NCI-H1048 (cell line): ENCODE results near the gene CELSR1.

Source experiments
- DNase-seq: peaks from one replicate; lab custom pipeline; 2025; lab: John Stamatoyannopoulos, UW

Gene CELSR1

DNA sequence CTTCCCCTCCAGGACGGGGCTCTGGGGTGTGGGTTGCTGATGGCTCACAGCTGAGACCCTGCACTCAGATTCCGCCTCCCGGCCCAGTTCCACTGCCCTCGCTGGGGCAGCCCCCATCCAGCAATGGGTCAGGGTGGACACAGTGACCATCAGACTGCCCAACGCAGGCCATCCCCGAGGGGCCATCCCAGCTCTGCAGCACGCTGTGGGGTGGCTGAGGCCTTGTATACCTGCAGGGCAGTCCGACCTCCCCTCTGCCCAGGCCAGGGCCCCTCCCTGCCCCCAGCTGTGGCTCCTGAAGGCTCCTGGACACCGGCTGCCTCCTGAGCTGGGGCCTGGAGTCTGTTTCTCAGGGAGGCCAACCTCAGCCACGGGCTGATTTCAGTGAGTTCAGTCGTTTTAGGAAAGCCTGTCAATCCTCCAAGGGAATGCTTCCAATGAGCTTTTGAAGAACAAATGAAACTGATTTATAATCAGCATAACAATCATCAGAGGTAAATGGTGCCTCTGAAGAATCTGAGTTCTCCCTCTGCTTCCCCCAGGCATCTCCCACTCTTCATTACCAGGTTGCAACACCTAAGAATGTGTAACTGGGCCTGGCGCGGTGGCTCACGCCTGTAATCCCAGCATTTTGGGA, 95.1 kb downstream of the CELSR1 start:
- no peak for DNase-seq

- no peak for DNase-seq
Observed at GRCh38 chr22:46439576-46440465, 97.6 kb downstream of the CELSR1 start.

DNA sequence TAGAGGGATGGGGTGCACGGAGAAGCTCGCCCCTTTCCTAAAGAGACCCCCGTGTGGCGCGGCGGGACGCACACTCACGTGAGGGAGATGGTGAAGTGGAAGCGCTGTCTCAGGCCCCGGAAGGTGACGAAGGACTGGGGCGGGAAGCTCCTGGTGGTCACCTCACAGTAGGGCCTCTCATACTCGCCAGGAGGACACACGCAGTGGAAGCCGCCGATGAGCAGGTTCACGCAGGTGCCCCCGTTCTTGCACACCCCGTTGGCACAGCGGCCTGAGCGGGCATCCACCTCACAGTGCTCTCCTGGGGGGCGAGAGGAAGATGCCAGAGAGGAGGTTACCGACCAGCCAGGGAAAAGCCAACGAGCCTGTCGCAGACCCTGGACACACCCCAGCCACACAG, 98.3 kb downstream of the CELSR1 start:
- DNase-seq = no peak

DNA sequence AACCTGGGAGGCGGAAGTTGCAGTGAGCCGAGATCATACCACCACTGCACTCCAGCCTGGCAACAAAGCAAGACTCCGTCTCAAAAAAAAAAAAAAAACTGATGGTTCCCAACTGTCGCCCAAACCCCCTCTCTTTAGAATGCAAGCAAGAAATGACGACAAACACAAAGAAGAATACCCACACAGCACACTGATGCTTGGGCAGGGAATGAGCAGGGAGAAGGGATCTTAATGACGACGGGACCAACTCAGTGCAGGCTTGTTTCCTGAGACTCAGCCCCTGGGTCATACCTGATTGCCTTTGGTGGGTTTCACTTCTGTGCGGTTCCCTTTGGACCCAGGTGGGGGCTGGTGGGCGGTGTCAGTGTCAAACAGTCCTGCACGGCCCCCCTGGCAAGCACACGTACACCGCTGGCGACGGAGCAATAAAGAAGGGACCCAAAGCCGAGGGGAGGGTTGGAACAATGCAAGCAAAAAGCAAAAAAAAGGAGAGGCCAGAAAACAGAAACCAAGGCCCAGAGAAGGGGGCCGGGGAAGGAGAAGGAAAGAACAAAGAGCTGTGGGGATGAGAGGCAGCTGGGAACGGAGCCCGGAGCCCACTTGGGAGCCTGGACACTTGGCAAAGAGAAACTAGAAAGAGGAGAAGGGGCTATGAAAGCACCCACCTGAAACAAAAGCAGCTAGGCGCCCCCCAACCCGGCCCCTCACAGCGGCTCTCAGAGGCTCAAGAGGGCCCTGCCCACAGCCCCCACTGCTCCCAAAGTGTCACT, 99.6 kb downstream of the CELSR1 start:
- no peak for DNase-seq

DNA sequence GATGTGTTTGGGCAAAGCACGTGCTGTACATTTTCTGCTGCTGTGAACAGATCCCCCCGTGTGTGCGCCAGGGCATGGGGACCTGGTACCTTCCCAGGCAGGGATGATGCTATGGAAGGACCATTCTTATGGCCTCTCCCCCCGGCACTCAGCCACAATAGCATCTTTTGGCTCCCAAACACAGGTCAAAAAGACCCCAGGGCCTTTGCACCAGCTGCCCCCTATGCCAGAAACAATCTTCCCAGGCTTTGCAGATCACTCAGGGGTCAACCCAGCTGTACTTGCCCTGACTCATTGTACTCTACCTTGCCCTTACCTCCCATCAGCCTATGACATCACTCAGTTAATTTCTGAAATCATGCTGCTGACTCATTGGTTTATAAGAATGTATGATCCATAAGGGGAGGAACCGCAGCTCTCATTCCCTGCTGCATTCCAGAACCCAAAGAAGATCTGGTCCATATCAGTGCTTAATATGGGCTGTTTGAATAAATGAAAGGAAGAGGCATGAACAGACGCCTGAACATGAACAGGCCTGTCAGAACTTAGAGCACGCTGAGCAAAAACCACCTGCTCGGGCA, 100.7 kb downstream of the CELSR1 start:
- DNase-seq = no peak

DNA sequence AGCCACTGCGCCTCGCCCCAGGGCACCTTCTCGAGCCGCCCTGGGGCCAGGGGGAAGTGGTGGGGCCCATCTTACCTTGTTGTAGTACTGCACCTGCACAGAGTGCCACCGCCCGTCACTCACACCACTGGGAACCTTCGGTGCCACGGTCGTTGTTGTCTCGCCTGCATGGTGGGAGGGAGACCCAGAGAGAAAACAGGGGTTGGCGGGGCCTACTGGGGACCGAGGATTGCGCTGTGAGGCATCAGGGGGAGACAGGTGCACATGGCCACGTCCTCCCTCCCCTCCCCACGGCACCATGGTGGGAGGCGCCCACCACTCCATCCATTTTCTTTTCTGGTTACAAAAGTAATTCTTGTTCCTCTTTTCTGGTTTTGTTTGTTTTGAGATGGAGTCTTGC, 104.1 kb downstream of the CELSR1 start:
- DNase-seq = no peak

GRCh38 chr22:46432164-46433068, 105.0 kb downstream of the CELSR1 start:
- no peak for DNase-seq

DNA sequence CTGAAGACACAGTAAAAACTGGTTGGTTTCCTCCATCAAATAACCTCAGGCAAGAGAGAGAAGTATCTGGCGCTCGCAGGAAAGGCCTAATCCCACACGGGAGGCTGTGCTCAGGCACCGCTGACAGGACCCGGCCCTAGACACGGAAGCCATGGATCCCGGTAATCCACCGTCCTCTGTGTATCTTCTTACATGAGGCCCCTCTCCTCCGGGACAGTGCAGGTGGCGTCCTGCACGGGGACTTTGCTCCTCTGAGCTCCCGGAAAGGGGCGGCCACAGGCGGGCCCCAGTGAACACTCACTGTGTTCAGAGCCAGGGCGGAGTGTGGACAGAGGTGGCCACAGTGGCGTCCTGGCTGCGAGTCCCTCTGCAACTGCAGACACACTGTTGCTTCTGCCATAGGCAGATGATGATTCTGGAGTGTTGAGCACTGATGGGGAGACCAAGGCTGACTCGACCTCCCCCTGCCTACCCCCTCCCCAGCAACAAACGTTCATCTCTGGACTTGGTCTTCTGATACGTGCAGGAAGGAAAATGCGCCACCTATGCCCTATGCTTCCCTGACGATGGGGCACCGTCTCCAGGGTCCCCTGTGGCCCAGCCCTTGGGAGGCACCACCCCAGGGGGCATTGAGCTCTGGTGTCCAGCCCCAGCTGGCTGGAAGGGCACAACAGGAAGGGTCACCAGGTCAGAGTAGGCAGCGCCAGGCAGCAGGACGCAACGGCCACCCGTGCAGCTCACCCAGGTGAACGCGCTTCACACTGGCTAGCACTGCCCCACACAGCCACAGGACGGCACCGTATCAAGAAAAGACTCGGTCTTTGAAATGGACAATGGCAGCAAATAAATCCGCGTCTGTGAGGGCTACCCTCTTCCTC, 106.2 kb downstream of the CELSR1 start:
- no peak for DNase-seq

GRCh38 chr22:46429325-46429853, 108.0 kb downstream of the CELSR1 start:
- no peak for DNase-seq

DNA sequence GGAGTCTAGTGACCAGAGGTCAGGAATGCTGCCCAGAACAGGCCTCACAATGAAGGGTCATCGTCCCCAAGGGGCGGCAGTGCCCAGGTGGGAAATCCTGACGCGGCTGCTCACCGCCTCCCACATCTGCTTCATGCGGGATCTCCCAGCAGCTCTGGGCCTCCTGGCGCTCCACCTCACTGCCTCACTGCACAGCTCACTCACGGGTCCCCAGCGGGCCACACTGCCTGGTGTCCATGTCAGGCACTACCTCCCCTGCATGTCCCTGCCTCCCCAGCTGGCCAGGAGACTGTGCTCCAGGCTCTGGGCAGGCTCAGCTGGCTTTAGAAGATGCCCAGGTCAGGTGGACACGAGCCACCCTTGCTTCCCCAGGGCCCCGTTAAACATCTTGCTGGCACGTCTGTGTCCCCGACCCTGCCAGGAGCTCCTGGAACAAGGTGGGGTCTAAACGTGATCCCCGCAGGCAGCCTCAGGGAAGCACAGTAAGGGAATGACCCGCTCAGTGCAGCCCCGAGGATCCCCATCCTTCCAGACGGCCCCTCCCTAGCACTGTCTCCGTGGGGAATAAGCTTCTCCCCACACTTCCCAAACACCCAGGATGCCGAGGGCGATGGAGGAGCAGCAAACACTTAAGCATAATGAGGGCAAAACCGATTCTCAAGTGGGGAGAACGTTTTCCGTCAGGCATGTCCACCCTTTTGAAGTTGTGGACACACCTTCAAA, 108.7 kb downstream of the CELSR1 start:
- no peak for DNase-seq

- DNase-seq = no peak
Observed at GRCh38 chr22:46428171-46428570, 109.2 kb downstream of the CELSR1 start.

DNA sequence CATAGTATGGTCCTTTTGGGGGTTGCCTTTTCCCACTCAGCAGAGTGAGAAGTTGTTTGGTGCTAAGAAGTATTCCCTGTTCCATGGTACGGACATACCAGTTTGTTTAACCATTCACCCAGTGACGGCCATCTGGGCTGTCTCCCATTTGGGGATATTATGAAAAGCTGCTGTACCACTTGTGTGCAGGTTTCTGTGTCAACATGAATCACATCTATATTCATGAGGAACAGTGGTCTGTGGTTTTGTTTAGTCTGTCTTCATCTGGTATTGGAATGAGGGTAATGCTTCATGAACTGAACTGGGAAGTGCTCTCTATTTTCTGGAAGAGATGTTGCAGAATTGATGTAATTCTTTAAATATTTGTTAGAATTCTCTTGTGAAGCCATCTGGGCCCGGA, 112.4 kb downstream of the CELSR1 start:
- no peak for DNase-seq

DNA sequence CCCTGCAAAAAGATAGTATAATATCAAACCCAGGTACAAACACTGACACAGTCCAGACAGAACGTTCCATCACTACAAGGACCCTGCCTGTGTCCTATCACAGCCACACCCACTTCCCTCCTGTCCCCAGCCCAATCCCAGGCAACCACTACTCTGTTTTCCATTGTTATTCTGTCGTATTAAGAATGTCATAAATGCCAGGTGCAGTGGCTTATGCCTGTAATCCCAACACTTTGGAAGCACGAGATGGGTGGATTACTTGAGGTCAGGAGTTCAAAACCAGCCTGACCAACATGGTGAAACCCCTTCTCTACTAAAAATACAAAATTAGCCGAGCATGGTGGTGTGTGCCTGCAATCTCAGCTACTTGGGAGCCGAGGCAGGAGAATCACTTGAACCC, 112.9 kb downstream of the CELSR1 start:
- DNase-seq = no peak

- no peak for DNase-seq
Observed at GRCh38 chr22:46422896-46423295, 114.5 kb downstream of the CELSR1 start.

DNA sequence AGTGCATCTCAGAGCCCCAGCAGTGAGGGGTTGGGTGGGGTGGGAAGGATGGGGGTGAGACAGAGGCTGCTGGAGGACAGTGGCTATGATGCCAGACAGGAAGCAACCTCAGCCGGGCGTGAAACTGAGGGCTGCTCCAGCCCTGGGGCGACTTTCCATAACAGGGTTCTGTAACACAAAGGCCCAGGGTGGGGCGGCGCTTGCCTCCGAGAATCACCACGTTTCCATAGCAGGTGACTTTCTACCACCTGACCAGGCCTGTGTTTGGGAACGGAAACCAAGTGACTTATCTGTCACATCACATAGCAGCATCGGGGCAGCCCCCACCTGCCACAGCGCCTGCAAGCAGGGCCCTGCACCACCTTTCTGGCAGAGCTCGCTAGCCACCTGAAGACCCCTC, 116.2 kb downstream of the CELSR1 start:
- DNase-seq = no peak

DNA sequence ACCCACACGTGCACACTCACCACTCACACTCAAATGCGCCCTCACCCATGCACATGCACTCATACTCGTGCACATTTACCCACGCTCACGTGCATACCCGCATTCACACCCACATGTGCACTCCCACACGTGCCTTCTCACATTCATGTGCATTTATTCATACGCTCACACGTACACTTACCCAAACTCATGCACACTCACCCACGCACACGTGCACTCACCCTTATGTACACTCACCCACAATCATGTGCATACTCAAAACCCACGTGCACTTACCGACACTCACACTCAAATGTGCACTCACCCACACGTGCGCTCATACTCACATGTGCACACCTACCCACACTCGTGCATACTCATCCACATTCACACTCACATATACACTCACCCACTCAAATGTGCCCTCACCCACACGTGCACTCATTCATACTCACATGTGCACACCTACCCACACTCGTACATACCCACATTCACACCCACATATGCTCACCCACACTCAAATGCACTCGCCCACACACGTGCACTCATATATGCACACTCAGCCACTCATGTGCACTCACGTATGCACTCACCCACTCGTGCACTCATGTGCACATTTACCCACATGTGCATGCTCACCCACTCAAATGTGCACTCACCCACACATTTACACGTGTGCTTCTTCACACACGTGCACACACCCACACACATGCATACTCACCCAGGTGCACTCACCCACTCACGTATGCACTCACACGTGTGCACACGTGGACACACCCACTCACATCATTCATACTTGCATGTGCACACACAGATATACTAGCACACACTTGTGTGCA, 117.5 kb downstream of the CELSR1 start:
- no peak for DNase-seq

GRCh38 chr22:46418827-46419226, 118.6 kb downstream of the CELSR1 start:
- no peak for DNase-seq

GRCh38 chr22:46417769-46418168, 119.7 kb downstream of the CELSR1 start:
- DNase-seq = no peak
